Heart left ventricle (tissue), 16 donors: ENCODE data around the gene INHBA. TPM values are rescaled to one million over a fixed set of nuclear protein-coding genes. Genes with fewer than 3 reads are reported as not detected.

ENCODE experiments used
- ATAC-seq, 4 donors: fragments of 200-7000 bp; cut with Tn5 transposase; one replicate each; pipeline ENCODE4 v1.9.1; 2020 to 2022; ENCODE audit warnings: moderate library complexity in 4 of 4, mild to moderate bottlenecking in 3 of 4, moderate number of reproducible peaks in 1 of 4
- DNase-seq, 5 donors: peaks; one replicate each; pipeline ENCODE4 v3.0.0-alpha.2; 2020
- H3K27ac ChIP-seq, 12 donors: fragments of 200-600 bp; sonication (generic) in 4 of 12; one replicate each; pipeline versions ENCODE4 v1.5.0 to v1.8.0; 2016 to 2022; ENCODE audit warnings: mild to moderate bottlenecking in 2 of 12
- H3K27me3 ChIP-seq, 9 donors: fragments of 200-600 bp; sonication (generic) in 2 of 9; one replicate each; pipeline versions ENCODE4 v1.5.1 to v1.8.0; 2016 to 2022; ENCODE audit warnings: mild to moderate bottlenecking in 3 of 9
- H3K36me3 ChIP-seq, 9 donors: fragments of 200-600 bp; sonication (generic) in 2 of 9; one replicate each; pipeline versions ENCODE4 v1.5.0 to v1.8.0; 2018 to 2022; ENCODE audit warnings: mild to moderate bottlenecking in 2 of 9
- H3K4me1 ChIP-seq, 12 donors: fragments of 200-600 bp; sonication (generic) in 4 of 12; one replicate each; pipeline versions ENCODE4 v1.5.0 to v1.8.0; 2016 to 2022; ENCODE audit warnings: mild to moderate bottlenecking in 3 of 12
- H3K4me3 ChIP-seq, 12 donors: fragments of 200-600 bp; sonication (generic) in 4 of 12; one replicate each; pipeline versions ENCODE4 v1.5.0 to v1.8.0; 2017 to 2022; ENCODE audit warnings: mild to moderate bottlenecking in 9 of 12, moderate library complexity in 4 of 12
- H3K9me3 ChIP-seq, 12 donors: fragments of 200-600 bp; sonication (generic) in 4 of 12; one replicate each; pipeline versions ENCODE4 v1.5.0 to v1.8.0; 2016 to 2022; ENCODE audit warnings: mild to moderate bottlenecking in 1 of 12
- POLR2A ChIP-seq, 2 donors: fragments of 450-650 bp; IDR thresholded peaks; one replicate each; pipeline ENCODE4 v1.6.1; 2017; ENCODE audit warnings: antibody characterized with exemption in 2 of 2, mild to moderate bottlenecking in 2 of 2, moderate library complexity in 2 of 2
- WGBS, 4 donors: extraction: QIAGEN DNeasy Blood & Tissue Kit in 2 of 4; methylation state at CpG; one replicate each; pipeline versions ENCODE4 v1.1.5 to v1.1.7; 2013 to 2018; 5-methylcytosine and 5-hydroxymethylcytosine counted together
- intact Hi-C, 10 donors: fragments of 100-400 bp; cut with DNase I; formaldehyde crosslinking; loops; one replicate each; pipeline versions ENCODE4 v1.11.1 to v1.14.2; 2022
- polyA plus RNA-seq, 2 donors: library from polyadenylated mRNA; stranded (reverse); fragments of 200-250 nt; gene quantifications; one replicate each; pipeline ENCODE4 v1.2.3, GENCODE V29; 2013
- total RNA-seq, 9 donors: library from RNA; depleted of rRNA in 2 of 9; stranded (reverse); fragments of >200 nt in 2 of 9; fragmentation: NEBNext Ultra II Directional in 3 of 9; extraction: Animal tissue kit (Norgen Biotek cat#: 25700) in 3 of 9; gene quantifications; one replicate each; pipeline versions ENCODE4 v1.1.0 to v1.2.4, GENCODE V29; 2016 to 2023
- TF ChIP-seq, protein P1 (sequence below), 12 donors: fragments of 200-600 bp; sonication (generic) in 4 of 12; IDR thresholded peaks; one replicate each; pipeline versions ENCODE4 v1.5.0 to v1.8.0; 2018 to 2022; ENCODE audit warnings: antibody characterized with exemption in 12 of 12, mild to moderate bottlenecking in 5 of 12
- donor health status: ischemic (EF 13 %, LVEDD 7.1; RV severe dilation, severe dysfunction).
- donor health status: healthy with polysubstance abuse.
- donor health status: DM: no; HTN: yes; CAD: no.
- donor health status: DM: no; HTN: no; CAD: no.
- donor health status: ischemic (EF 25% LVEDD 6.9; RV normal size, moderate dysfunction).
- donor health status: ischemic (EF 25% LVEDD 5.7; RV mildly dilated, moderate dysfunction).
- donor health status: healthy.
- donor health status: DM: yes; HTN: yes; CAD: no.
- donor health status: ischemic (EF 35%, LVEDD 5.7; RV mildly dilated, moderate dysfunction).
- donor health status: nonischemic (EF 11% LVEDD 7.7; RV severe dilation, severe dysfunction).
- donor health status: DM: yes; HTN: yes; CAD: no.
- donor health status: PGD.
- donor health status: ischemic (EF 29% LVEDD 5.4; RV normal size, mild dysfunction).
- donor health status: nonischemic (EF 23%, LVEDD 6.1; RV moderate dilation, normal function).

INHBA gene
- total and polyA plus RNA-seq, 11 donors, result 0.19 to 7.5 (median 1.6) TPM

DNA sequence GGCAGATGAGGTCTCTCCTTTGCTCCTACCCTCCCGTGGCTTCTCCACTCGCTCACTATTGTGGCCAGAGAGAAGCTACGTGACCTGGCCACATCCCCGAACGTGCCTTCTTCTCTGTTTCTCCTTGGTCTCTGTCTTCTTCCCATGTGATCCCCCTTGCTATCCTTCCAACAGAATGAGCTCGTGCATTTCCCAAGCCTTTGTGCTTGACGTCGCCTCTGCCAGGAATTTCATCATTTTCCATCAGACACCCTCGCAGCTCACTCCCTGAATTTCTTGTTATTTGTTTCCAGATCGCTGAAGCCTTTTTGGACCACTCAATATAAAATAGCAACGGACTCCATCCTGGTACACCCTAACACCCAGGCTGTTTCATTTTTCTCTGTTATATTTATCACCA is 13.8 kb upstream of the INHBA start:
- H3K4me3 ChIP-seq, result no peak overlapping the region
- WGBS, 4 donors, result 78 to 84% (median 82%) methylated on average over 11 of the region's 11 CpGs
- no peak for ATAC-seq
- no peaks in the 10 kb centered on the region for H3K4me1 ChIP-seq
- H3K36me3 ChIP-seq, result no peaks in the 10 kb centered on the region
- no peak for DNase-seq
- H3K27me3 ChIP-seq, result peaks cover 0 to 8% (median 0%) of the 10 kb centered on the region in 9 donors
- intact Hi-C loops, result loop anchor here in 3 of 10 donors (10.0 kb wide), 2 partner anchors 1382 to 1392 kb away; no protein-coding TSS in a partner anchor
- no peak for TF ChIP-seq POLR2A (IDR thresholded peaks at IDR 0.05)
- TF ChIP-seq, protein P1, sequence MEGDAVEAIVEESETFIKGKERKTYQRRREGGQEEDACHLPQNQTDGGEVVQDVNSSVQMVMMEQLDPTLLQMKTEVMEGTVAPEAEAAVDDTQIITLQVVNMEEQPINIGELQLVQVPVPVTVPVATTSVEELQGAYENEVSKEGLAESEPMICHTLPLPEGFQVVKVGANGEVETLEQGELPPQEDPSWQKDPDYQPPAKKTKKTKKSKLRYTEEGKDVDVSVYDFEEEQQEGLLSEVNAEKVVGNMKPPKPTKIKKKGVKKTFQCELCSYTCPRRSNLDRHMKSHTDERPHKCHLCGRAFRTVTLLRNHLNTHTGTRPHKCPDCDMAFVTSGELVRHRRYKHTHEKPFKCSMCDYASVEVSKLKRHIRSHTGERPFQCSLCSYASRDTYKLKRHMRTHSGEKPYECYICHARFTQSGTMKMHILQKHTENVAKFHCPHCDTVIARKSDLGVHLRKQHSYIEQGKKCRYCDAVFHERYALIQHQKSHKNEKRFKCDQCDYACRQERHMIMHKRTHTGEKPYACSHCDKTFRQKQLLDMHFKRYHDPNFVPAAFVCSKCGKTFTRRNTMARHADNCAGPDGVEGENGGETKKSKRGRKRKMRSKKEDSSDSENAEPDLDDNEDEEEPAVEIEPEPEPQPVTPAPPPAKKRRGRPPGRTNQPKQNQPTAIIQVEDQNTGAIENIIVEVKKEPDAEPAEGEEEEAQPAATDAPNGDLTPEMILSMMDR (IDR thresholded peaks at IDR 0.05), result no peak
- no peaks in the 10 kb centered on the region for H3K9me3 ChIP-seq
- H3K27ac ChIP-seq, result no peak overlapping the region

DNA sequence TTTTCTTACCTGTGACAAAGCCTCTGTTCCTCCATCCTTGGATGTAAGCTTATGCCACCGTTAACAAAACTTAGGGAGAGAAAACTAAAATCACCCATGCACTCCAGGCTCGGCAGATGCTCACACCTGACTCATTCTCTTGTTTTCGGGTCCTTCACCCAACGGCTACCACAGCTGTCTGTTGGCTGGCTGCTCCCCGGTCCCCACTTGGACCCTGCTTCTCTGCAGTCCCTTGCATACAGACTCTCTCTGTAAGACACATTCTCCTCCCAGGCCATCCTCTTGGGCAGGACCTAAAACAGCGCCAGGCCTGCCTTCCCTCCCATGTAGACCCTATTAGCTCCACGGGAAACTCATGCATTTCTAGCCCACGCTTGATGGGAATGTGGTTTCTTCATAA is 12.1 kb upstream of the INHBA start:
- no peaks in the 10 kb centered on the region for H3K9me3 ChIP-seq
- H3K27ac ChIP-seq, result no peak overlapping the region
- WGBS, 4 donors, result 90 to 91% (median 90%) methylated on average over 8 of the region's 8 CpGs
- ATAC-seq, result no peak
- H3K27me3 ChIP-seq, result peaks cover 0 to 8% (median 0%) of the 10 kb centered on the region in 9 donors
- intact Hi-C loops, result loop anchor here in 6 of 10 donors (5.0 to 10.0 kb wide), 4 partner anchors 1380 to 1390 kb away; no protein-coding TSS in a partner anchor
- TF ChIP-seq, protein P1 (IDR thresholded peaks at IDR 0.05), result no peak
- no peak for TF ChIP-seq POLR2A (IDR thresholded peaks at IDR 0.05)
- no peak for DNase-seq
- H3K4me3 ChIP-seq, result no peak overlapping the region
- no peaks in the 10 kb centered on the region for H3K36me3 ChIP-seq
- no peaks in the 10 kb centered on the region for H3K4me1 ChIP-seq

DNA sequence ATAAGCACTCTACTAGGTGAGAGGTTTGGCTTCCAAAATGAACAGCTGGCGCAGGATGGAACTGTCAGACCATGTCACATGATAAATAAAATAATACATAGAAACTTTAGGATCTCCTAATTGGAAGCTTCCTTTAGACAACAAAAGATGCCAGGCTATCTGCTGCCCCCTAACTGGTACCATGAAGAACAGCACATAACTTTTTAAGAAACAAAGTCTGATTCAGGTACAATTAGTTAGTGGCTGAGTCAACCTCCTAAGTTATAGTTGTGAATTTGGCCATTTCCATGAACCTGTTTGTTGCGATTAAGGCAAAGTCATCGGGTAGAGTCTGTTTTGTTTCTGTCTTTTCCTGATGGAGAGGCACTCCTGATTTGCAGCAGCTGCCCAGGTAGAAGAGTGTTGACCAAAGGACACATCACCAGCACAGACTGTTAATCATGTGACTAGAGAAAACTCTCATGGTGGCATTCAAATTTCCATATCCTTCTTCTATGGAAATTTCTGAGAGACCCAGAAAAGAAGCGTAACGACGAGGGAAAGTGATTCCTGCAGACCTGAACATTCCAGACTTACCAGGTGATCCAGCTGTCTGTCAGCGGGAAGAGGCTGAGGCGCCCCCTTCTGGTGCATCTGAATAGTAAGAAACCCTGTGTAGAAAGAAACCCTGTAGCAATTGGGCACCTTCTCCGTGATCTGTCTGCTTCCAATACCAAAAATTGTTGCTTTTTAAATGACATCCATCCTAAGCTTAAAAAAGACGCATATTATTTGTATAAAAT is 8.6 kb upstream of the INHBA start:
- intact Hi-C loops, result loop anchor here in 6 of 10 donors (5.0 to 10.0 kb wide), 4 partner anchors 1377 to 1387 kb away; no protein-coding TSS in a partner anchor
- Histone ChIP-seq H3K4me3 (no peak overlapping the region), H3K4me1 (peaks cover 0 to 2% (median 0%) of the 10 kb centered on the region in 12 donors), H3K36me3 (no peaks in the 10 kb centered on the region), H3K27ac (no peak overlapping the region), H3K27me3 (no peaks in the 10 kb centered on the region), H3K9me3 (no peaks in the 10 kb centered on the region)
- ATAC-seq (no peak), DNase-seq (no peak)
- no peak for TF ChIP-seq POLR2A (IDR thresholded peaks at IDR 0.05)
- TF ChIP-seq, protein P1 (IDR thresholded peaks at IDR 0.05), result peak in 10 of 12 donors; percentile 5 to 50 (median 32)
- WGBS, 4 donors, result 42 to 47% (median 46%) methylated on average over 10 of the region's 10 CpGs

DNA sequence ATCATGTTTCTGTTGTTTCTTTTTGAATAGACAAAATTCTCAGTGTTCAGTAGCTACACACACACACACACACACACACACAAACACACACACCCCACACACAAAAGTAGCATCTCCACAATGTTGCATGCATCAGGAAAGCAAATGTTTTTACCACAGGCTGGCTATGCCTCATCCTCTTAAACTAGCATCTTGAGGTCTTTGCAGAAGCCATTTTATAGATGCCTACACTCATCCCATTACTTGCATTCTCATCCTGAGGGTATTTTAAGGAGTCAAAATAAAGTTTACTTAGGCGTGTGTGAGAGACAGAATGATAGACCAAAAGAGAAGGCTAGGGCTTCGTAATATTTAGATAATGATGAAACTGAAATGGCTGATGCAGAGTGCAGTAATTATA is 7.9 kb upstream of the INHBA start:
- no peaks in the 10 kb centered on the region for H3K36me3 ChIP-seq
- no peaks in the 10 kb centered on the region for H3K27me3 ChIP-seq
- DNase-seq (no peak), ATAC-seq (no peak)
- intact Hi-C loops, result loop anchor here in 6 of 10 donors (5.0 to 10.0 kb wide), 4 partner anchors 1376 to 1386 kb away; no protein-coding TSS in a partner anchor
- no peak for TF ChIP-seq POLR2A (IDR thresholded peaks at IDR 0.05)
- TF ChIP-seq, protein P1 (IDR thresholded peaks at IDR 0.05), result no peak
- H3K9me3 ChIP-seq, result no peaks in the 10 kb centered on the region
- 85 to 96% (median 91%) methylated on average over 2 of the region's 2 CpGs for WGBS, 4 donors
- H3K4me3 ChIP-seq, result no peak overlapping the region
- H3K4me1 ChIP-seq, result peaks cover 0 to 8% (median 3%) of the 10 kb centered on the region in 12 donors
- H3K27ac ChIP-seq, result no peak overlapping the region
